GM21619 (cell line): ENCODE data around the gene IGSF8.

Source experiments
- ATAC-seq: cut with Tn5 transposase; IDR thresholded peaks from one replicate; pipeline ENCODE4 v1.9.1; 2021; ENCODE audit not compliant: unreplicated experiment

The IGSF8 gene

DNA sequence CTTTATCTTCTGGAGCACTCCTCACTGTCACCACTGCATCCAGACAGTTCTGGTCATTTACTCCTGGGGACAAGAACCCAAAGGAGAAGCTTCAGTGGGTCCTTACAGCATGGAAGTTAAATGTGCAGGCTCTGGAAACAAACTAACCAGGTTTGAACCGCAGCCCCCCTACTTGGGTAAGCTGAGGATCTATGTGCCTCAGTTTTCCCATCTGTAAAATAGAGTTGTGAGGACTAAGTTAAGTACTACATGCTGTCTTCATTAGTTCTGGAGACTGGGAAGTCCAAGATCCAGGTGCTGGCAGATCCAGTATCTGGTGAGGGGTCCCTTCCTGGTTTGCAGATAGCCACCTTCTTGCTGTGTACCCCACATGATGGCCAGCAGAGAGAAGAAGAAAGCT, 9.1 kb upstream of the IGSF8 start:
- no peak for ATAC-seq

DNA sequence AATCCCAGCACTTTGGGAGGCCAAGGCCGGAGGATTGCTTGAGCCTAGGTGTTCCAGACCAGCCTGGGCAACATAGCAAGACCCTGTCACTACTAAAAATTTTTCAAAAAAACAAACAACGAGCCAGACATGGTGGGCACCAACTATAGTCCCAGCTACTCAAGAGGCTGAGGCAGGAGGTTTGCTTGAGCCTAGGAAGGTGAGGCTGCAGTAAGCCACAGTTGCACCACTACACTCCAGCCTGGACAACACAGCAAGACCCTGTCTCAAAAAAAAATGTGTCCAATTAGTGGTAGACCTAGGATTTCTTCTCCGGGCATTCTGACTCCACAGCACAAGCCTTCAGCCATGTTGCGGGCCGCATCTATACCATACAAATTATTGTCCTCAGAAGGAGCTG, 6.7 kb upstream of the IGSF8 start:
- ATAC-seq = no peak

DNA sequence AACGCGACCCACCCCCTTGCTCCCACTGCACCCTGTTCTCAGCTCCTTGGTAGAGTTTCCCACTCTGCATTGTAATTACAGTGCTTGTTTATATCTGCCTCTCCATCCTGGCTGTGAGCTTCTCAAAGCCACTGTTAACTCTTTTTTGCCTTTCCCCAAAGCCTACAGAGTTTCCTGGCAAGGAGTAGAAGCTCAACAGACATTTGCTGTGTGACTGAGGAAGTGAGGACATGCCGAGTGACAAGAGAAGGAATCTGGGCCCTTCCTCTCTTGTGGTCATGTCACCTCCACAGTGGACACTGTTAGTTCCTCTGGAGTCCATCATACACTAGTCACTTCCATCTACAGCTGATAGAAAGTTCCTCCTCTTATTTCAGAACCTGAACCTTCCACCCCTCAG, 6.1 kb upstream of the IGSF8 start:
- ATAC-seq = no peak

DNA sequence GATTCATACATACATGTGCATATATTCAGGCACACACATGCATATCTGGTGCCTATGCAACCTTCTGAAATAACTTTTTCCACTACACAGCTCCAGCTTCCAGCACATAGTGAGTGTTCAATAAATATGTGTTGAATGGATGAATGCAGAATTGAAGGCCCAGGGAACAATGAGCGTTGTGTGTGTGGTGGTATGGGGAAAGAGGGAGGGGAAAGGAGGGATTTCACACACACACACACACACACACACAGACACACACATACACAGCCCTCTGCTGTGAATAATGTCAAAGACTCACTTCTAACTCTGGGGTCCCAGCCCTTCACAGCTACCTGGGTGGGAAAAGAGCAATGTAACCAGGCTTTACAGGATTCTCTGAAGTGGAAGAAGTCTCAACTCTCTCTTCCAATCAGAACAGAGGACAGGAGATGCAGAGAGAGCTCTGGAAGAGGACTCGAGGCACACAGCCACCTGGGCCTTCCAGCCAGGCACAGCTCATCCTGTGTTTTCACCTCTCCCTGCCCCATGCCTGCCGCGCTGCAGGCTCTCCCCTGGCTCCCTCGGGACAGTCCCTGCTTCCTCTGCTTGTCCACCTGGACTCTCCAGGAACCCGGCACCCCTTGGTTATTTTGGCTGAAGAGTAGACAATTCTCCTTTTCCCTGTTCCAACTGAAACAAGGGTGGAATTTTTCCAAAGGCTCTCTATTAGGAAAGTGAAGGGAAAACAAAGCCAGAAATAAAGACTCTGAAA, 5.4 kb upstream of the IGSF8 start:
- ATAC-seq = no peak

DNA sequence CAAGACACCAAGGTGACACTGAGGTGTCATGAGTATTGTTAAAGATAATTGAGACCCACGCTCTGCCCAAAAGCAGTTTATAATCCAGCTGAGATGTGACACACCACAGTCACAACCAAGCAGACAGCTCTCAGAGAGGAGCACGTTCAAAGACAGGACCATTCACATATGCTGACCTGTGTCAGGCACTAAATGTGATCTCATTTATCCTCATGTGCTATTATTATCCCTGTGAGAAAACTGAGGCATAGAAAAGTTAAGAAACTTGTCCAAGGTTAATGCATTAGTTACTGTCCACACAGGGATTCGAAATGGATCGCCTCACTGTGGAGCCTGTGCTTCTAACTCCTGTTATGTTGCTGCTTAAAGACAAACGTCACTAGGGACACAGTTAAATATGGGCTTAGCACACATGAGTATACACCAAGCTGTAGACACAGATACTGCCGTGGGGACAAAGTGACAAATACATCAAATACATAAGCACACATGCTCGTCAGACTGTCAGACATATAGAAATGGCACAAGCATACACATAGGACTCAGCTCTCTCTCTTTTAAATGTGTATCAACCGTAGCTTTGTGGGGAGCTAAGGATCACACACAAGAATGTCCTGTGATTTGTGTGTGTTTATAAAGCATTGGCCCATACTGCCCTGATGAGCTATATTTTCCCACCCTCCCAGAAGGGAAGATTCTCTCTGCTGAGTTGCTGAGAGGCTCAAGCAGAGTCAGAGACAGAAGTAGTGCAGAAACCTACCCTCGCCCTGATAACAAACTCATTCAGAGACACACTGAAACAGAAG, 3.5 kb upstream of the IGSF8 start:
- no peak for ATAC-seq

DNA sequence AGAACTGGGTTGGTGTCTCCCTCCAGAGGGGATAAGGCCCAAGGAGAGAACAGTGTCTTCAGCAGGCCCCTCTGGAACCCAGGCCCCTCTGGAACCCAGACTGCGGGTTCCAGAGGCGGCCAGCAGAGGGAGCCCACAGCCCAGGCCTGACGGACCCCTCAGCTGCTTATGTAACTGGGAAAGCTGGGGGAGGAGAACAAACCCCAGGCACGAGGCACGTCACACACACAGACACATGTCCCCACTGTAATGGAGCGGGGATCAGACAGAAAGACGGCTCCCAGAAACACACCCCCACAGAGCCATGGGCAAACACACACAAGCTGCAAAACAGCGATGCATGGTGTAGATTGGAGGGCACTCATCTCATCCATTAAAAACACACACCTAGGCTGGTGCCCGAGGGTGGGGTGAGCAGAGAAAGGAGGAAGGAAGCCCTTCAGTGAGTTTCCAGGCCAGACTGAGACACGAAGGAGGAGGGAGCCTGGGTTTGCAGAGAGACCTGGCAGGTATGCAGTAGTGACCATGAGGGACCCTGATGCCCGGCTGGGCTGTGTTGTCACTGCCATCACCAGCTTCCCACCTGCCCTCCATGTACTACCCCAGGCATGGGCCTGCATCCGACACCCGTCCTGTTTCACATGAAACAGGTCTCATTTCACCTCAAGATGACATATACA, 2.8 kb upstream of the IGSF8 start:
- no peak for ATAC-seq

DNA sequence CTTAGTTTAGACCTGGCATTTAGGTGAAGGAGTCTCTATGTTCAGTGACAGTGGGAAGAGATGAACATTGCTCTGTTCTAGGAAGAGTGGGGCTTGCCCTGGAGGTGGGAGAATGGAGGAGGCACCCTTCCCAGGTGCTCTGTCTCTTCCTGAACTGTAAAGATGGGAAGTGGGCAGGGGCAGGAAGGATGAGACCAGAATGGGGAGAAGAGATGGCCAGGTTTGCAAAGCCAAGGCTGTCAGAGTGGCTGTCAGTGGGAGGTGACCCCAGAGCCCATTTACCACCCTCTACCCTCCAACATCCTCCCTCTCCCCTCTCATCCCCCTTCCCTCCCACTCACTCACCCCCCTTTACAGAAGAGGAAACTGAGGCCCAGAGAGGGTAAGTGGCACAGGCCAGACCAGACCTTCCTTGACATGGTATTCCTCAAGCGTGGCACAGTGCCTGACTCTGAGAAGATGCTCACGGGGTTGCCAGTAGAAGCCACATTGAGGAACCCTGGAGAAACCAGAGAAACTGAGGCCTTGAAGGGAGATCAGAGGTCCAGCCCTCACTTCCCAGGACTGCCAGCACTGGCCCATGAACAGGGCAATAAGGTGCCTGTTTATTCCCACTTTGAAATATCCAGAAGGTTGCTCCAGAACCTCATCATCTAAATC, 1.4 kb upstream of the IGSF8 start:
- ATAC-seq = no peak

DNA sequence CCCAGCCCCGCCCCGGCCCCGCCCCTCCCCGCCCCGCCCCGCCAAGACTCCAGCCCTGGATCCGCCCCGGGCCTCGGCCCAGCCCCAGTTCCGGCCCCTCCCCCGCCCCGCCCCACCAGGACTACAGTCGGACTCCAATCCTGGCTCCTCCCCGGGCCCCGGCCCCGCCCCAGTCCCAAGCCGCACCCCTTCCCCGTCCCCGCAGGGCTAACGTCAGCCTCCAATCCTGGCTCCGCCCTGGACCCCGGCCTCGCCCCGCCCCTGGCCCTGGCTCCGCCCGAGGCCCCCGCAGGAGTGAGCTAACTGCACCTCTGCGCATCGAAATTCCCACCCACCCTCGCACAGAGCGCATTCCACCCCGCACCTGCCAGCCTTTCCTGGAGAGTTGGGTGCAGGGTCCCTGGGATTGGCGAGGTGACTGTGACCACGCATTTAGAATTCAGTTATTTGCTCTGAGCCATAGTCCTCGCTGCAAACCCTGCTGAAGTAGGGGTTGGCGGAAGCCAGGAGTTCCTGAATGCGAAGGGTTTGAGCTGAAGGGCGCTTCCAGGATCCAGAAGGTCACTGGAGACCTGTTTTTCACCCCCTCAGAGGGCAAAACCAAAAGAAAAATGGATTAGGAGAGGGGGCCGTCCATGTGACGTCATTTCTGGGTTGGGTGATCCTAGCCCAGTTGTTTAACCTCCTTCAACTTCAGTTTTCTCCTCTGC, 588 bp upstream of the IGSF8 start:
- peak; percentile 81 for ATAC-seq

DNA sequence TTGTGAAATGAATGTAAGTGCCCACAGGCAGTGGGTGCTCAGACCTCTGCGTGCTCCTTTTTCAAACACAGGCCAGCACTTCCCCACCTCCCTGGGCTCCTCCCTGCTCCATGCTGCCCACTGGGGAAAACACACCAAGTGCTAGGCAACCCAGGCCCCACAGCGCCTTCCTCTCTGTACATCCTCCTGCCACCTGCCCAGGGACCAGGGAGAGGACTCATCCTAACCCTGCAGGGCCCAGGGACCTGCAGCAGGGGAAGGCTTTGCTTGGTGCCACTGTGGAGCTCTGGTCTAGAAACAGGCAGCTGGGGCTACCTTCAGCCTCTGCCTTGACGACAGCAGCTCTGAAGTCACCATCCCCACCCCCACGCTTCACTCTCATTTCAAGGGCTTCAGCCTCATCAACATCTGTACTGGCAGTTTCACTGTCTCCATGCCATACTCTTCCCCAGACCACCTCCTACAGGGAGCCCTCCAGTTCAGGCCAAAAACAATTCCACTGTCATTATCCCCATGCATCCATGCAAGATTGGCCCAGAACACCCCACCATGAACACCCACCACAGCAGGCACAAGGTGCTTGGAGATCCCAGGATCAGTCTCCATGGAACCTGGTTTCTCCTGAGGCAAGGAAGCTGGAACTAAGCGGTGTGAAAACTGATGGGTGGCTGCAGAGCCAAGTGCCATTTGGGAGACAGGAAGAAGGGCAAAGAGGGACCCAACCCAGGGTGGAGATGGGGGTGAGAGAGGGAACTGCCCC, 1.1 kb downstream of the IGSF8 start:
- ATAC-seq = no peak

DNA sequence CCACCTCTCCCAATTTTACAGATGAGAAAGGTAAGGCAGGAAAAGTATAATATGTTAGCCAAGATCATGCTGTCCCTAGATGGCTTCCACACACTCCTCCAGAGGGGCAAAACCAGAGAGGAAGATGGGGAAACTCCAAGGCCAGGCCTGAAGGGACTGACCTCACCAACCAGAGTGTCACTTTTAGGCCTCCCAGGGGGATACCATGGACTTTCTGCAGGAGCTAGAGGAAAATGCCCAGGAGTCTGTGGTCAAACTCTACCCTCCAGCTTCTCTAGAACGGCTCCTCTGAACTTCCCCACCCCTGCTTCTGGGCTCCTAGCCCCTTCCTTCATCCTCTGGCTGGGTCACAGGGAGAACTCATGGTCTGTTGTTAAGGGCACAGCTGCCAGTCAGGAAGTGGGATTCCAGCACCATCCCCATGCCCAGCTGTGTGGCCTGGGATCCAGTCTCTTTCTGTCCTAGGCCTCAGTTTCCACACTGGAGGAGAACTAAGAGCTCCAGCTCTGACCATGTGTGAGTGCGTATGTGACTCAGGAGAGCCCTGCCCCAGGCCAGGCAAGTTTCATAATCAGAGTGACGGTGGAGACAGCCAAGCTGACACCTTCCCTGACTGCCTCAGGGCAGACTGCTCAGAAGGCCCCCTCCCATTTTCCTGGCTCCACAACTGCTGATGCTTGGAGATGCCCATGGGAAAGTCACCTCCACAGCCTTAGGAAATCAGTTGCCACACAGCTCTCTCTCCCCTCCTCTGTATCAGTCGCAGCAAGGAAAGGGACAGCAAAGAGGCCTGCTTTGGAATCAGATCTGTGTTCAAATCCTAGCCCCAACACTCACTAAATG, 1.9 kb downstream of the IGSF8 start:
- ATAC-seq = no peak

DNA sequence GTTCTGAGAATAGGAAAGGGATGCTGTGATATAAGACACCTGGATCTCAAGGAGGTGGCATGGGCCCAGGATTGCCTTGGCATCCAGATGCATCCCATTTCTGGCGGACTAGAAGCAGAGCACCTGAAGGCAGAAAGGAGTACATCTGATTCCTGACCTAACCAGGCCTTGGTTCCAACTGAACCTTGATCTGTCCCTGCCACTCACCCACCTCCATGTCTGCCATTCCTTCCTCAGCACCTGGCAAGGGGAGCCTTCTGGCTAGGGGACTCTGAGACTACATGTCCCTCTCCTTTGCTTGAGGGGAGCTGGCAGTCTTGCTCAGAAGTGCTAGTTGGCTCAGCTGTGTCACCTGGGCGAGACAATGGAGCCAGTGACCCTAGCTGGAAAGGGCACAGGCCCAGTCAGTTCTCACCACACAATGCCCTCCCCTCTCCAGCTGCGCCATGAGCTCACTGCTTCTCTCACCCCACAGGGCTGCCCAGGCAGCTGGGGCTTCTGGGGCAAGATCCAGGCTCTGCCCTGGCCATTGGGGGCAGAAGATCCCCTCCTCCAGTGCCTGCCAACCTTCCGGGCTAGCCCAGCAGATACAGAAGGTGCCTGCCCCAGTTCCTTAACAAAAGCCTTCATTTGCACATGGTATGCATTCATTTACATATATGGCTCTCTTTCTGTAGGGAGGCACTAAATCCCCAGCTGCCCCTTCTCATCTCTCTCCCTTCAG, 2.9 kb downstream of the IGSF8 start:
- ATAC-seq = no peak

DNA sequence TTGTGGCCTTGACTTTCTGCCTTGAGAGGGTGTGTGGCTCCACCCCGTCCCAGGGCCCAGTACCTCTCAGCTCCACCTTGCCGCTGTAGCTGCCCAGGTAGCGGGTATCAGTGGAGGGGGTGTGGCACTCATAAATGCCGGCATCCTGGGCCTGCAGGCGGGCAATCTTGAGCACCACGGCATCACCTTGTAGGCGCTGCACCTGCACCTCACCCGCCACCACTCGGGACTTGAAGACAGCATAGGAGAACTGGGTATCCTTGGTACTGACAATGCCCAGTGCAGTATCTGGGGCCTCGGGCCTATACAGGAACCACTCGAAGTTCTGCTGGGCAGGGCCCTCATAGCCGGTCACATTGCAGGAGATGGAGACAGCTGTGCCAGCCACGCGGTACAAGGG, 3.6 kb downstream of the IGSF8 start:
- ATAC-seq = no peak

DNA sequence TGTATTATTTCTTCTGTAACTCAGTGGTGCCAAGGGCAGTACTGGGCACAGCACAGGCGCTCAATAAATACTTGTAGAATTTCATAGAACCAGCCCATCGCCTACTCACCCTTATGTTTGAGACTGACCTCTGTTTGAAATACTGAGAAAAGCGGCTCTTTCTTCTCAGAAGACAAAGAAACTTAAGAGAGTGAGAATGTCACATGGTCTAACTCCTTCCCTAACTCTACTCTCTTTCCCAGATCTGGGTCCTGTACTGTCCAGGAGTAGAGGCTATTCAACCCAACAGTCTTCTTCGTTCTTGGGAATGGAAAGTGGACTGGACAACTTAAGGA, 4.2 kb downstream of the IGSF8 start:
- ATAC-seq = no peak

DNA sequence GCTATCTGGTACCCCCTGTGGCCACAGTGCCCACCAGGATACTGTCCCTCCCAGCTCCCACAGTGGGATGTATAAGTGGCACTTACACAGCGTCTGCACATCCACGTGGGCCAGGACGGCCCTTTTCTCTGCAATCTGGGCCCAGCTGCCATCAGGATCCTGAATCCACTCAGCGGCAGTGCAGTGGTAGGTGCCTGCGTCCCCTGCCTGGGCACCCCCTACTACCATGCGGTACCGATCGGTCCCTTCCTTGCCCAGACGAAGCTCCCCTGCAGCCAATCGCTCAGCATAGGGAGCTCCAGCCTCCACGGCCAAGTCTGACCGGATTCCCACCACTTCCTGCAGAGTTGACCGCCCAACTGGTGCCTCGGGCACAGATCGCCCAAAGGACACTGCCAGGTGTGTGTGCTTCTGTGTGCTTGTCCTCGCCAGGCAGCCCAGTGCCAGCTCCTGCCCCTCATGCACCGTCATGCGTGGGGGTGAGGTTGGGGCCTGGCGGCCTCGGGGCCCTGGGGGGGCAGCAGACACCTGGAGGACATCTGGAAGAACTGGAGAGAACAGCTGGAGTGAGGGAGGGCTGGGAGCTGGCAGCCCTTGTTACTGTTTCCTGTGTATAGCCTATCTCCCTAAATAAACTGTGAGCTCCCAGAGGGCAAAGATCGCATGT, 4.7 kb downstream of the IGSF8 start:
- no peak for ATAC-seq

DNA sequence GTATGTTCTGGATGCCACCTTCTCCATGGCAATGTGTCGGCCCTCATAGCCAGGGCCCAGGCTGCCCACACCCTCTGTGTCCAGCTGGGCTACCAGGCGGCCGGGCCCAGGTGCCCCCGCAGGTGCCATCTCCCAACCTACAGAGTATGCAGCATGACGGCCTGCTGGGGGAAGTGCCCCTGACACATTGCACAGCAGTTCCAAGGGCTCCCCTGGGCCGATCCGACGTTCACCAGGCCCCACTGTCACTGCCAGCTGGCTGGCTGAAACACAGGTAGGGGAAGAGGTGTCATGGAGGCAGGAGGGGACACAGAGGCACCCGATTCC, 5.4 kb downstream of the IGSF8 start:
- no peak for ATAC-seq

DNA sequence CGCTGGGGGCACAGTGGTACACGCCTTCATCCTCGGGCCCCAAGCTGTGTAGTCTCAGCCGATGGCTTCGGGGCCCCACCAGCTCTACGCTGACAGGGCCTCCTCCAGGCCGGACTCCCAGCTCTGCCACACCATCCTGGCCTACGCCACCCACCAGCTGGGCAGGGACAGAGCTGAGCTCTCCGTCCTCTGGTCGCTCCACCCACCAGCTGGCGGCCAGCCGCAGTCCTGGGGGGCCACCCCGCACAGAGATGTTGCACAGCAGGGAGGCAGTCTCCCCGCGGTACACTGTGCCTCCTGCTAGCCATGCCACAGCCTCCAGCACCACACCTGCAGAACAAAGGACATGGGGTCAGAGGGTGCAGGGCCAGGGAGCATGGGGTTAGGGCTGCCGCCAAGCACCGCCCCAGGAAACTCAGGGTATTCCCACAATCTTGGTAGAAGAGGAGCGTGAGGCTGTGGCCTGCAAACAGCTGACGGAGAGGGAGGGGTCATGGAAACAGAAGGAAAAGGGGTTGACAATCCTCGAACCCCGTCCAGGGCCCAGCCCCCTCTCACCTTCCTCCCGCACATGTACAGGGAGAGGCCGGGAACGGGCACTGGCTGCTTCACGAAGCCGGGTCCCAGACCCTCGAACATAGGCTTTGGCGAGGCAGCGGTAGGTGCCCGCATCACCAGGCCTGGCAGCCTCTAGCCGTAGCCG, 5.9 kb downstream of the IGSF8 start:
- no peak for ATAC-seq

DNA sequence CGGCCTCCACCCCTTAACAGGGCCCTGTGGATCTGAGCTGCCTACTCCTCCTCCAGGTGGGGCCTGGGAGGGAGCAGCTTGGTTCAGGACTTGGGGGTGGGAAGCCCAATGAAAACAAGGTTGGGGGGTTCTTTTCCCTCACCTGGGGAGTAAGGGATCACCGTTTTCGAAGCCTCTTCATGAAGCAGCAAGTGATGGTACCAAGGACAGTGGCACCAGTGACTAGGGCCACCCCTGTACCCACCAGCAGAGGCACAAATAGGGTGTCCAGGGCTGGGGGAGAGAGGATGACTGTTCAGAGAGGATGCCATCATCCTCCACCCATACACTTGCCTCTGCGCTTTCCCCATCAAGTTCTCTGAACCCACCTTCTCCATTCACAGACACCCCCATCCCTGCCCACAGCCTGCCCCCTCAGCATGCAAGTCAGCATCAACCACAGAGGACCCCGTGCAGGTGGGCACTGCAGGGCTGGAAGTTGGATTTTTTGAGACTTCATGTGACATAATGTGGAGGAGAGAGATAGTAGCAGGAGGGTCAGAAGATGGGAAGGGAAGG, 6.7 kb downstream of the IGSF8 start:
- no peak for ATAC-seq
